T-helper 2 cell (primary cell): Measurements from ENCODE around the gene HOXB4.

ENCODE experiments used
- DNase-seq, 5 experiments: peaks; one replicate each; pipeline versions ENCODE4 v3.0.0 to v3.0.0-alpha.2; 2012 to 2022

Gene HOXB4

DNA sequence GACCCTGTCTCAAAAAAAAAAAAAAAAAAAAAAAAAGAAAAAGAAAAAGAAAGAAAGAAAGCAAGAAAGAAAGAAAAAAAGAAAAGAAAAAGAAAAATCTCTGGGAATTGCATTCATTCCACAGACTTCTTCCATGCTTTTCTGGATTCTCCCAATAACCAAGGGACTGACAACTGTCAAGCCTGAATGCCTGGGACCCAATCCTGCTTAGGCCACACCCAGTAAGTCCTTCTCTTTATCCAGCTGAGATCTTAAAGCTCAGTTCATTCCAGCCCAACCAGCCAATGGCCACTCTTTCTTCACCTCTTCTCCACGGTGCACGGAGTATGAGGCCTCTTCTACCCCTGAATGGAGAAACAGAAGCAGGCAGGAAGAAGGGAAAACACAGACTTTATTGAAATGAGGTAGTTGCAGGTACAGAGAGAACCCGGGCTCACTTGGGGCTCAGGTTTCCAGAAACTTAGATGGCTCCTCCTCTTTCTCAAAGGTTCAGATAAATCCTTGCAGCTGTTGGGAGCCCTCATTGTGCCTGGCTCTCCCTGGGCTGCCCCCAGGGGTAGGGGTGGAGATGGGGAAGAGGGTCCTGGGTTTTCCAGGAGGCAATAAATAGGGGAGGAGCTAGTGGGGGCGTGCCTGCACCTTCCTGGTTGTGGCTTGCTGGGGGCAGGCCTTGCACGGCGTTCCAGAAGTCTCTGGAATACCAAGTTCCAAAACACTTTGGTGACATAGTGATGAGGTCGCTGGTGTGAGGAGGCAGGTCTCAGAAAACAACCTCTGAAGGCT is 49.8 kb downstream of the HOXB4 start:
- DNase-seq: no peak

DNA sequence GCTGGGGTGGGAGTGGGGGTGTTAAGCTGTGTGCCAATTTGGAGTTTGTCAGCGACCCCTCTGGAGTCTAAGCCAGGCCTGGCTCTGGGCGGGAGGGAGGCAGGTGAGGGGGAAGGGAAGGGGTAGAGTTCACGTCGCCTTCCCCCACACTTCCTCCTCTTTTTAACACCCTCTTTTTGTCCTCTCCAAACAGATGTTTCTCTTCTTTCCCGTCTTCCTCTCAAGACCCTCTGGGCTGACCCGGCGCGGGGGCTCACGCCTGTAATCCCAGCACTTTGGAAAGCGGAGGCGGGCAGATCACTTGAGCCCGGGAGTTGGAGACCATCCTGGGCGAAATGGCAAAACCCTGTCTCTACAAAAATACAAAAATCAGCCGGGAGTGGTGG is 50.6 kb downstream of the HOXB4 start:
- no peak for DNase-seq

DNA sequence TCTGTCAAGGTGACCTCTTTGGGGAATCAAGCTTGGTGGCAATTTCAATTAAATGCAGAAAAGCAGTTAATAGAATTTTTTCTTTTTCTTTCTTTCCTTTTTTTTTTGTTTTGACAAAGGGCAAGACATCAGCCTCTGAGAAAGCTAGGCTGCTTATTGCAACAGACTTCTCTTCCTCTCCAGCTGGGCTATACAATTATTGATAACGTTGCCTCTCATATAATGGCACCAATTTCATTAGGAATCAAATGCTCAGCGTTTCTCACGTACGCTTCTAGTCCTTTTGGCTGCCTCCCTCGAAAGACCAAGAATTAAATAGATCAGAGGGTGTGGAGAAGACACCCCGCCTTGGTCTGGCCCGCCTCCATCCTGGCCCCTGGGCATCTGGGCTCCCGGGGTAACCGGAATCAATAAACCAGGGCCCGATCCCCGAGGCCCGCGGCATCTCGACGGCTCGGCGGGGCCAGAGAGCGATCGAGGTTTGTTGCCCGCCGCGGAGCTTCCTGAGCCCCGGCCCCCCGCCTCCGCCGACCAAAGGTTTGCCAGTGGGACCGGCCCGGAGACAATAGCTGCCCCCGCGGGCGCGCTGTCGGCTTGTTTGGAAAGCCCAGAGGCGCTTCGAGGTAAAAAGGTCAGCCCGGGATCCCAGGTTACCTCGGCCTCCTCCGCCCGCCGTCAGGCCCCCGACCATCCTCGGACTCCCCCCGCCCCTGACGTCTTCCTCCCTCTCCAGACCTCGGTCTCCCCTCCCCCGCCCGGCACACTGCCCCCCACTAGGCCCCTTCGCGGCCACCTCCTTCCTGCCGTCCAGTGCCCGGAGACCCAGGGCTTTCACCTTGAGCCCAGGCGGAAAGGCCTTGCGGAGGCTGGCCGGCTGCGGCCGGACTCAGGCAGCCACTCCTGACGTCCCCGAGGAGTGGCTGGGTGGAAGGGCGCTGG is 51.3 kb downstream of the HOXB4 start:
- no peak for DNase-seq
